ENCODE measurements around the gene USP16.

- TF ChIP-seq EZH2 (IDR thresholded peaks at IDR 0.05; ENCODE audit: insufficient read depth, poor library complexity, severe bottlenecking) (no peak), EZH2phosphoT487 (IDR thresholded peaks at IDR 0.05; ENCODE audit: insufficient read depth, low read depth) (no peak)
These were observed 51.4 kb downstream of the USP16 start for GRCh38 chr21:29075706-29076466.

Data from GM23248 (cell line).